SK-N-SH (cell line): Measurements from ENCODE around the gene PXN. TPM values are rescaled to one million over a fixed set of nuclear protein-coding genes. Genes with fewer than 3 reads are reported as not detected.

Source experiments
- CTCF ChIA-PET: fragments of 300-600, 350-600 bp; formaldehyde crosslinking; extraction: SDS; loops from one replicate; lab custom pipeline; 2021; lab: Yijun Ruan, JAX
- POLR2A ChIA-PET: fragments of 350-600 bp; sonication (Branson Sonifier 250); formaldehyde crosslinking; extraction: SDS; loops from one replicate; lab custom pipeline; 2020; ENCODE audit warnings: antibody characterized with exemption, inconsistent platforms; lab: Yijun Ruan, JAX
- DNase-seq: peaks from one replicate; pipeline ENCODE4 v3.0.0; 2012
- H2AFZ ChIP-seq: fragments of 200-600 bp; sonication (generic); 2 replicates; pipeline ENCODE4 v1.8.1; 2016; ENCODE audit warnings: antibody characterized with exemption, mild to moderate bottlenecking, low read depth
- H3F3A ChIP-seq: fragments of 200-600 bp; sonication (generic); replicated peaks from 2 replicates; pipeline ENCODE3; 2016; ENCODE audit warnings: antibody characterized with exemption, mild to moderate bottlenecking; ENCODE audit not compliant: insufficient read depth
- H3K27ac ChIP-seq, 2 experiments: fragments of 200-500 bp in 1 of 2; fragments of 200-600 bp in 1 of 2; sonication (Bioruptor generic) in 1 of 2; sonication (generic), shearing (Covaris generic) in 1 of 2; 2 replicates each; pipeline versions ENCODE4 v1.5.1 to v1.6.1; 2014 to 2016; ENCODE audit warnings: low read depth in 2 of 2, inconsistent platforms in 1 of 2, low read length in 1 of 2, mild to moderate bottlenecking in 1 of 2, mixed read lengths in 1 of 2
- H3K27me3 ChIP-seq: fragments of 200-600 bp; sonication (generic), shearing (Covaris generic); 2 replicates; pipeline ENCODE4 v1.6.1; 2016; ENCODE audit warnings: mixed run types; ENCODE audit not compliant: insufficient read depth
- H3K36me3 ChIP-seq, 2 experiments: fragments of 200-500 bp in 1 of 2; fragments of 200-600 bp in 1 of 2; sonication (Bioruptor generic) in 1 of 2; sonication (generic) in 1 of 2; replicated peaks in 1 of 2; 2 replicates each; pipeline versions ENCODE3 to v1.5.1; 2014 to 2016; ENCODE audit warnings: low read length in 1 of 2, mild to moderate bottlenecking in 1 of 2; ENCODE audit not compliant: insufficient read depth in 2 of 2, control insufficient read depth in 1 of 2
- H3K4me1 ChIP-seq, 2 experiments: fragments of 200-500 bp in 1 of 2; fragments of 200-600 bp in 1 of 2; sonication (Bioruptor generic) in 1 of 2; sonication (generic), shearing (Covaris generic) in 1 of 2; 2 replicates each; pipeline versions ENCODE4 v1.5.1 to v1.6.1; 2014 to 2016; ENCODE audit warnings: low read depth in 1 of 2, low read length in 1 of 2, mixed run types in 1 of 2; ENCODE audit not compliant: insufficient read depth in 2 of 2, control insufficient read depth in 1 of 2
- H3K4me2 ChIP-seq: fragments of 200-600 bp; sonication (generic), shearing (Covaris generic); 2 replicates; pipeline ENCODE4 v1.6.1; 2017; ENCODE audit warnings: mixed run types
- H3K4me3 ChIP-seq, 2 experiments: fragments of 200-500 bp in 1 of 2; fragments of 200-600 bp in 1 of 2; sonication (Bioruptor generic) in 1 of 2; sonication (generic), shearing (Covaris generic) in 1 of 2; 2 replicates each; pipeline versions ENCODE4 v1.5.1 to v1.8.1; 2014 to 2016; ENCODE audit warnings: low read depth in 2 of 2, inconsistent platforms in 1 of 2, low read length in 1 of 2, mild to moderate bottlenecking in 1 of 2, mixed read lengths in 1 of 2, moderate library complexity in 1 of 2
- H3K79me2 ChIP-seq: fragments of 200-600 bp; sonication (generic); 2 replicates; pipeline ENCODE4 v1.8.1; 2017; ENCODE audit warnings: mild to moderate bottlenecking; ENCODE audit not compliant: insufficient read depth
- H3K9ac ChIP-seq: fragments of 200-600 bp; sonication (generic); 2 replicates; pipeline ENCODE4 v1.6.1; 2017; ENCODE audit warnings: mixed run types
- H3K9me2 ChIP-seq: fragments of 200-600 bp; sonication (generic); 2 replicates; pipeline ENCODE4 v1.6.1; 2017; ENCODE audit warnings: mixed run types
- H3K9me3 ChIP-seq: fragments of 200-600 bp; sonication (generic); 2 replicates; pipeline ENCODE4 v1.6.1; 2017; ENCODE audit warnings: mixed run types, mild to moderate bottlenecking, moderate library complexity
- H4K20me1 ChIP-seq: fragments of 200-600 bp; sonication (generic); 2 replicates; pipeline ENCODE4 v1.6.1; 2017; ENCODE audit warnings: mild to moderate bottlenecking, mixed run types; ENCODE audit not compliant: insufficient read depth
- CHD2 ChIP-seq: fragments of 150-350 bp; IDR thresholded peaks from 2 replicates; pipeline ENCODE4 v1.6.1; 2018; ENCODE audit warnings: low read length; ENCODE audit not compliant: partially characterized antibody
- ELF1 ChIP-seq: IDR thresholded peaks from 2 replicates; pipeline ENCODE4 v1.4.0; 2012
- EP300 ChIP-seq, 2 experiments: IDR thresholded peaks; 2 replicates each; pipeline versions ENCODE4 v1.4.0 to v1.6.1; 2012; ENCODE audit warnings: borderline replicate concordance in 1 of 2, low read depth in 1 of 2, low read length in 1 of 2
- FOXM1 ChIP-seq: IDR thresholded peaks from 2 replicates; pipeline ENCODE4 v1.4.0; 2012; ENCODE audit warnings: low read depth, mild to moderate bottlenecking
- GABPA ChIP-seq: IDR thresholded peaks from 2 replicates; pipeline ENCODE4 v1.4.0; 2012; ENCODE audit warnings: low read depth, mild to moderate bottlenecking
- GATA2 ChIP-seq: sonication (generic); formaldehyde crosslinking; IDR thresholded peaks from 2 replicates; pipeline ENCODE4 v1.5.0; 2020; ENCODE audit warnings: mild to moderate bottlenecking, missing genetic modification reagents
- MEF2A ChIP-seq: IDR thresholded peaks from 2 replicates; pipeline ENCODE4 v1.4.0; 2012; ENCODE audit warnings: low read depth, borderline replicate concordance
- MXI1 ChIP-seq: IDR thresholded peaks from 2 replicates; pipeline ENCODE4 v1.6.1; 2012; ENCODE audit warnings: mild to moderate bottlenecking, low read depth, low read length, improper control_type of control experiment
- NFIC ChIP-seq: IDR thresholded peaks from 2 replicates; pipeline ENCODE4 v1.4.0; 2012; ENCODE audit warnings: borderline replicate concordance
- NRF1 ChIP-seq: IDR thresholded peaks from 2 replicates; pipeline ENCODE4 v1.6.1; 2012; ENCODE audit warnings: low read depth, mild to moderate bottlenecking, low read length
- RAD21 ChIP-seq: IDR thresholded peaks from 2 replicates; pipeline ENCODE4 v1.6.1; 2012; ENCODE audit warnings: mild to moderate bottlenecking, low read length
- SIN3A ChIP-seq: IDR thresholded peaks from 2 replicates; pipeline ENCODE4 v1.6.1; 2012; ENCODE audit warnings: low read depth, mild to moderate bottlenecking, low read length, moderate library complexity, borderline replicate concordance
- TAF1 ChIP-seq: IDR thresholded peaks from 2 replicates; pipeline ENCODE4 v1.6.1; 2012; ENCODE audit warnings: low read depth, mild to moderate bottlenecking, low read length, moderate library complexity, borderline replicate concordance
- TCF12 ChIP-seq: IDR thresholded peaks from 2 replicates; pipeline ENCODE4 v1.4.0; 2012
- TEAD4 ChIP-seq: IDR thresholded peaks from 2 replicates; pipeline ENCODE4 v1.4.0; 2012; ENCODE audit warnings: mild to moderate bottlenecking, borderline replicate concordance; ENCODE audit not compliant: insufficient read depth
- WGBS: methylation state at CpG from one replicate; pipeline ENCODE4 v1.1.6; 2017; ENCODE audit warnings: low lambda C conversion rate; 5-methylcytosine and 5-hydroxymethylcytosine counted together
- polyA plus RNA-seq, 3 experiments: library from polyadenylated mRNA; depleted of rRNA; stranded (reverse); fragments of >200 nt; gene quantifications; 2 replicates each; pipeline ENCODE4 v1.2.3, GENCODE V29; 2012
- TF ChIP-seq, protein P1 (sequence below): fragments of 150-350 bp; IDR thresholded peaks from 2 replicates; pipeline ENCODE4 v1.6.1; 2017; ENCODE audit warnings: antibody characterized with exemption, low read length, low read depth, borderline replicate concordance
- TF ChIP-seq, protein P2 (sequence below): IDR thresholded peaks from 2 replicates; pipeline ENCODE4; 2012
- TF ChIP-seq, protein P3 (sequence below): IDR thresholded peaks from 2 replicates; pipeline ENCODE4 v1.6.1; 2012; ENCODE audit warnings: mild to moderate bottlenecking, low read depth, low read length, moderate library complexity
- TF ChIP-seq, protein P4 (sequence below): IDR thresholded peaks from 2 replicates; pipeline ENCODE4 v1.4.0; 2012; ENCODE audit warnings: low read depth

PXN gene
- polyA plus RNA-seq, 1 of the 3 experiments (the other 2 are of a cell fraction) = 89.0 TPM

DNA sequence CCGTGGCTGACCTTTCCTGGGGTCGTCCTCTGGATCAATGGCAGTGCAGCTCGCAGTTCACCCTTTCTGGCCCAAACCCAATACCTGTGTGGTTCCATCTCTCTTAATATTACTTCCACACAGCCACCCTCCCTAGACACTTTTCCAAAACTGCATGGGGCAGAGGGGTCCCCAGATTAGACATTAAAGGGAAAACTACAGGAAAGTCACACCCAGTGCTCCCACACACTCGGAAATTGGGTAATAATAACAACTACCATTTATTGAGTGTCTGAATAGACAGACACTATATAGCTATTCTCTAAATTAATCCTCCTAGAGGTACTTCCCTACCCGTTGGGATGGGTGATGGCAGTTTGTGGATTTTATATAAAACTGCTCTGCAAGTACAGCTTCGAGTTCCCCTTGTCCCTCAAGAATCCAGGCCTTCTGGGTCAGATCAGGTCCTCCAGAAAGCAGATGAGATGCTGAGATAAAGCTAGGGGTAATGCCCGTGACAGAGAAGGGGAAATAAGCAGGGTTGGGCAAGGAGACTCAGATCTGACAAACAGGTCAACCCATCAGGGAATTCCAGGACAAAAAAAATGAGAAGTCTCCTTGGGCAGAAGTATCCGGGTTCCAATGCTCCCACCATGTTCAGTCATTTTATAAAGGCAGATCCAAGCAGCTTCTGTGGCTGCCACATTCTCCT is 795 bp upstream of the PXN start:
- peak overlapping the region; percentile 35; the same call in 1 of the 2 replicates for H2AFZ ChIP-seq
- TF ChIP-seq TEAD4 (no peak), TAF1 (no peak), RAD21 (no peak), NFIC (no peak), GATA2 (CRISPR knock-in tag) (no peak), NRF1 (no peak), GABPA (no peak), MEF2A (no peak), CHD2 (no peak), EP300 (IDR thresholded peaks at IDR 0.05; ENCODE audit: borderline replicate concordance in 1 of 2, low read depth in 1 of 2, low read length in 1 of 2) (no peak), SIN3A (no peak), TCF12 (no peak), ELF1 (no peak), FOXM1 (no peak), MXI1 (no peak)
- TF ChIP-seq, protein P1, sequence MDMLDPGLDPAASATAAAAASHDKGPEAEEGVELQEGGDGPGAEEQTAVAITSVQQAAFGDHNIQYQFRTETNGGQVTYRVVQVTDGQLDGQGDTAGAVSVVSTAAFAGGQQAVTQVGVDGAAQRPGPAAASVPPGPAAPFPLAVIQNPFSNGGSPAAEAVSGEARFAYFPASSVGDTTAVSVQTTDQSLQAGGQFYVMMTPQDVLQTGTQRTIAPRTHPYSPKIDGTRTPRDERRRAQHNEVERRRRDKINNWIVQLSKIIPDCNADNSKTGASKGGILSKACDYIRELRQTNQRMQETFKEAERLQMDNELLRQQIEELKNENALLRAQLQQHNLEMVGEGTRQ = no peak
- TF ChIP-seq, protein P2, sequence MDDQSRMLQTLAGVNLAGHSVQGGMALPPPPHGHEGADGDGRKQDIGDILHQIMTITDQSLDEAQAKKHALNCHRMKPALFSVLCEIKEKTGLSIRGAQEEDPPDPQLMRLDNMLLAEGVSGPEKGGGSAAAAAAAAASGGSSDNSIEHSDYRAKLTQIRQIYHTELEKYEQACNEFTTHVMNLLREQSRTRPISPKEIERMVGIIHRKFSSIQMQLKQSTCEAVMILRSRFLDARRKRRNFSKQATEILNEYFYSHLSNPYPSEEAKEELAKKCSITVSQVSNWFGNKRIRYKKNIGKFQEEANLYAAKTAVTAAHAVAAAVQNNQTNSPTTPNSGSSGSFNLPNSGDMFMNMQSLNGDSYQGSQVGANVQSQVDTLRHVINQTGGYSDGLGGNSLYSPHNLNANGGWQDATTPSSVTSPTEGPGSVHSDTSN = no peak
- TF ChIP-seq, protein P3, sequence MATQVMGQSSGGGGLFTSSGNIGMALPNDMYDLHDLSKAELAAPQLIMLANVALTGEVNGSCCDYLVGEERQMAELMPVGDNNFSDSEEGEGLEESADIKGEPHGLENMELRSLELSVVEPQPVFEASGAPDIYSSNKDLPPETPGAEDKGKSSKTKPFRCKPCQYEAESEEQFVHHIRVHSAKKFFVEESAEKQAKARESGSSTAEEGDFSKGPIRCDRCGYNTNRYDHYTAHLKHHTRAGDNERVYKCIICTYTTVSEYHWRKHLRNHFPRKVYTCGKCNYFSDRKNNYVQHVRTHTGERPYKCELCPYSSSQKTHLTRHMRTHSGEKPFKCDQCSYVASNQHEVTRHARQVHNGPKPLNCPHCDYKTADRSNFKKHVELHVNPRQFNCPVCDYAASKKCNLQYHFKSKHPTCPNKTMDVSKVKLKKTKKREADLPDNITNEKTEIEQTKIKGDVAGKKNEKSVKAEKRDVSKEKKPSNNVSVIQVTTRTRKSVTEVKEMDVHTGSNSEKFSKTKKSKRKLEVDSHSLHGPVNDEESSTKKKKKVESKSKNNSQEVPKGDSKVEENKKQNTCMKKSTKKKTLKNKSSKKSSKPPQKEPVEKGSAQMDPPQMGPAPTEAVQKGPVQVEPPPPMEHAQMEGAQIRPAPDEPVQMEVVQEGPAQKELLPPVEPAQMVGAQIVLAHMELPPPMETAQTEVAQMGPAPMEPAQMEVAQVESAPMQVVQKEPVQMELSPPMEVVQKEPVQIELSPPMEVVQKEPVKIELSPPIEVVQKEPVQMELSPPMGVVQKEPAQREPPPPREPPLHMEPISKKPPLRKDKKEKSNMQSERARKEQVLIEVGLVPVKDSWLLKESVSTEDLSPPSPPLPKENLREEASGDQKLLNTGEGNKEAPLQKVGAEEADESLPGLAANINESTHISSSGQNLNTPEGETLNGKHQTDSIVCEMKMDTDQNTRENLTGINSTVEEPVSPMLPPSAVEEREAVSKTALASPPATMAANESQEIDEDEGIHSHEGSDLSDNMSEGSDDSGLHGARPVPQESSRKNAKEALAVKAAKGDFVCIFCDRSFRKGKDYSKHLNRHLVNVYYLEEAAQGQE = no peak
- TF ChIP-seq, protein P4, sequence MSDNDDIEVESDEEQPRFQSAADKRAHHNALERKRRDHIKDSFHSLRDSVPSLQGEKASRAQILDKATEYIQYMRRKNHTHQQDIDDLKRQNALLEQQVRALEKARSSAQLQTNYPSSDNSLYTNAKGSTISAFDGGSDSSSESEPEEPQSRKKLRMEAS = no peak
- 50% methylated on average over 8 of the region's 8 CpGs for WGBS
- no peak overlapping the region for H3K4me2 ChIP-seq
- DNase-seq = no peak
- peaks cover 6% of the 10 kb centered on the region for H3F3A ChIP-seq
- H3K27ac ChIP-seq = no peak overlapping the region
- peak overlapping the region in 1 of 2 experiments; percentile 17; a peak in 1 of 4 replicates for H3K4me3 ChIP-seq
- H3K4me1 ChIP-seq = peaks cover 22 to 24% of the 10 kb centered on the region in 2 experiments; a peak in 3 of 4 replicates
- POLR2A ChIA-PET = interaction anchor here (3.1 to 6.9 kb wide), 3 partner anchors 26 to 65 kb away, joined by 22 to 53 read pairs (median 38); partner anchors contain the start of genes RNU4-1, RNU4-2 and RPLP0
- no peaks in the 10 kb centered on the region for H3K9me3 ChIP-seq
- peaks cover 31% of the 10 kb centered on the region for H4K20me1 ChIP-seq
- no peaks in the 10 kb centered on the region for H3K27me3 ChIP-seq
- peaks cover 2 to 3% of the 10 kb centered on the region in 2 experiments for H3K36me3 ChIP-seq
- H3K79me2 ChIP-seq = peaks cover 41% of the 10 kb centered on the region
- CTCF ChIA-PET = interaction anchor here (0.9 to 21.5 kb wide), 17 partner anchors 9 to 179 kb away, joined by 3 to 618 read pairs (median 5); partner anchors contain the start of genes RNU4-2, RPLP0 and SIRT4
- H3K9me2 ChIP-seq = no peaks in the 10 kb centered on the region
- no peak overlapping the region for H3K9ac ChIP-seq
